Prostate gland (tissue), 2 donors: Measurements from ENCODE around the gene ERCC6L2.

Experiments
- POLR2A ChIP-seq: fragments of 450-650 bp; IDR thresholded peaks from one replicate; pipeline ENCODE4 v1.6.1; 2016; ENCODE audit warnings: antibody characterized with exemption, mild to moderate bottlenecking
- TF ChIP-seq, protein P1 (sequence below), 4 experiments: fragments of 200-600 bp in 2 of 4; fragments of 450-650 bp in 2 of 4; sonication (generic) in 2 of 4; IDR thresholded peaks; 1 replicate in 3 of 4; 2 replicates in 1 of 4; pipeline ENCODE4 v1.5.1; 2016 to 2019; ENCODE audit warnings: antibody characterized with exemption in 4 of 4, mild to moderate bottlenecking in 2 of 4, moderate library complexity in 2 of 4

DNA sequence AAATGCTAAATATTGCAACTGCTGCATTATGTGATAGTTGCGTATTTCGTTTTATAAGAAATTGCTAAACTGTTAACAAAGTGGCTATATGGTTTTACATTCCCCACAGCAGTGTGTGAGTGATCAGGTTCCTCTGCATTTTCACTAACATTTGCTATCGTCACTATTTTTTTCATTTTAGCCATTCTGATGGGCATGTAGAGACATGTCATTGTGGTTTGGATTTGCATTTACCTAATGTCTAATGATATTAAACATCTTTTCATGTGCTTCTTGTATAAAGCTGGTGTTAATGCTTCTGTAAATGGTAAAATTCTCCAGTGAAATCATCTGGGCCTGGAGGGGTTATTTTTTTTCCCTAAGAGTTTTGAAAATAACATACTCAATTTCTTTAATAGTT, 61.6 kb downstream of the ERCC6L2 start:
- TF ChIP-seq POLR2A: no peak
- TF ChIP-seq, protein P1, sequence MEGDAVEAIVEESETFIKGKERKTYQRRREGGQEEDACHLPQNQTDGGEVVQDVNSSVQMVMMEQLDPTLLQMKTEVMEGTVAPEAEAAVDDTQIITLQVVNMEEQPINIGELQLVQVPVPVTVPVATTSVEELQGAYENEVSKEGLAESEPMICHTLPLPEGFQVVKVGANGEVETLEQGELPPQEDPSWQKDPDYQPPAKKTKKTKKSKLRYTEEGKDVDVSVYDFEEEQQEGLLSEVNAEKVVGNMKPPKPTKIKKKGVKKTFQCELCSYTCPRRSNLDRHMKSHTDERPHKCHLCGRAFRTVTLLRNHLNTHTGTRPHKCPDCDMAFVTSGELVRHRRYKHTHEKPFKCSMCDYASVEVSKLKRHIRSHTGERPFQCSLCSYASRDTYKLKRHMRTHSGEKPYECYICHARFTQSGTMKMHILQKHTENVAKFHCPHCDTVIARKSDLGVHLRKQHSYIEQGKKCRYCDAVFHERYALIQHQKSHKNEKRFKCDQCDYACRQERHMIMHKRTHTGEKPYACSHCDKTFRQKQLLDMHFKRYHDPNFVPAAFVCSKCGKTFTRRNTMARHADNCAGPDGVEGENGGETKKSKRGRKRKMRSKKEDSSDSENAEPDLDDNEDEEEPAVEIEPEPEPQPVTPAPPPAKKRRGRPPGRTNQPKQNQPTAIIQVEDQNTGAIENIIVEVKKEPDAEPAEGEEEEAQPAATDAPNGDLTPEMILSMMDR (IDR thresholded peaks at IDR 0.05): no peak
